HEK293T (cell line): ENCODE results near the gene PECR.

Experiments
- CTBP1 ChIP-seq: fragments of 450-650 bp; IDR thresholded peaks from 2 replicates; pipeline ENCODE4 v1.6.1; 2016; ENCODE audit warnings: borderline replicate concordance
- ELF4 ChIP-seq: fragments of 450-650 bp; IDR thresholded peaks from 2 replicates; pipeline ENCODE4 v1.6.1; 2017; ENCODE audit warnings: antibody characterized with exemption
- FOXA1 ChIP-seq: fragments of 450-650 bp; IDR thresholded peaks from 2 replicates; pipeline ENCODE4 v1.6.1; 2016; ENCODE audit warnings: mild to moderate bottlenecking
- FOXK2 ChIP-seq: fragments of 450-650 bp; IDR thresholded peaks from 2 replicates; pipeline ENCODE4 v1.6.1; 2016; ENCODE audit warnings: mild to moderate bottlenecking
- LEF1 ChIP-seq: fragments of 450-650 bp; IDR thresholded peaks from 2 replicates; pipeline ENCODE4 v1.6.1; 2017; ENCODE audit warnings: mild to moderate bottlenecking, borderline replicate concordance
- NFRKB ChIP-seq: fragments of 450-650 bp; IDR thresholded peaks from 2 replicates; pipeline ENCODE4 v1.6.1; 2016; ENCODE audit warnings: mild to moderate bottlenecking, moderate library complexity
- SP1 ChIP-seq: fragments of 450-650 bp; IDR thresholded peaks from 2 replicates; pipeline ENCODE4 v1.6.1; 2017
- SUZ12 ChIP-seq: fragments of 450-650 bp; IDR thresholded peaks from 2 replicates; pipeline ENCODE4 v1.6.1; 2016; ENCODE audit warnings: mild to moderate bottlenecking
- TARDBP ChIP-seq: fragments of 450-650 bp; IDR thresholded peaks from 2 replicates; pipeline ENCODE4 v1.6.1; 2016

DNA sequence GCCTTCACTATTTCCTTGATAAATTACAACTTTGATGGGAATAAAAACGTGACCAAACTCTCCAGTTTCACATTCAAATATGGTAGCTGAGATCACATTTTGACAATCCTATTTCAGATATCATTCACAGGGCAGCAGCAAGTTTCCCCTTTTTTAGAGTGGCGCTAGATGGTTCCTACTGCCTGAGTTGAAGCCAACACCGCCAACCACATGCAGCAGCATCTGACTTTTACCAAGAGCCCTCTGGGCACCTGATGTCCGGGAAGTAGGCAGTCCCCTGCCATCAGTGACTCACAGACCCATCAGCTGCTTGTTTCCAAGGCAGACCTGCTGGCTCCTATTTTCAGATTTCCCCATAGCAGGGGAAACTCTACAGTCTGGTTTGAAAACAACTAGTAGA, 64.2 kb downstream of the PECR start:
- no peak for TF ChIP-seq LEF1
- no peak for TF ChIP-seq TARDBP
- TF ChIP-seq CTBP1, result no peak
- TF ChIP-seq SP1, result no peak
- TF ChIP-seq SUZ12, result no peak
- no peak for TF ChIP-seq FOXK2
- TF ChIP-seq ELF4, result no peak
- TF ChIP-seq NFRKB, result no peak
- TF ChIP-seq FOXA1, result no peak
